HG03342 (cell line): ENCODE data around the gene CUL5.

ENCODE experiments used
- ATAC-seq: cut with Tn5 transposase; IDR thresholded peaks from one replicate; pipeline ENCODE4 v1.9.1; 2021; ENCODE audit warnings: mild to moderate bottlenecking, moderate library complexity; ENCODE audit not compliant: unreplicated experiment

CUL5 gene

GRCh38 chr11:108008656-108009496, at the start of gene CUL5:
TSS of gene CUL5 (plus strand) at chr11:108008898. CDS start at chr11:108009349, 451 bp downstream.
- peak; percentile 86 for ATAC-seq

- no peak for ATAC-seq
These were observed 47.2 kb upstream of the CUL5 start for GRCh38 chr11:107961480-107961879.

GRCh38 chr11:107962181-107962580, 46.5 kb upstream of the CUL5 start:
- ATAC-seq: no peak

- ATAC-seq: no peak
These were observed 45.6 kb upstream of the CUL5 start for GRCh38 chr11:107963091-107963490.

- no peak for ATAC-seq
These were observed 39.5 kb upstream of the CUL5 start for GRCh38 chr11:107969219-107969618.

GRCh38 chr11:107970049-107970448, 38.6 kb upstream of the CUL5 start:
- ATAC-seq: no peak

- no peak for ATAC-seq
These were observed 35.1 kb upstream of the CUL5 start for GRCh38 chr11:107973641-107974040.

GRCh38 chr11:107988397-107989158, 20.1 kb upstream of the CUL5 start:
- ATAC-seq: no peak

GRCh38 chr11:107991868-107992414, 16.8 kb upstream of the CUL5 start:
- ATAC-seq: no peak

- no peak for ATAC-seq
These were observed 12.5 kb upstream of the CUL5 start for GRCh38 chr11:107996006-107996776.

GRCh38 chr11:107998761-107999160, 9.9 kb upstream of the CUL5 start:
- ATAC-seq: no peak

- ATAC-seq: peak; percentile 95
These were observed 8.8 kb upstream of the CUL5 start for GRCh38 chr11:107999759-108000455.

GRCh38 chr11:108002476-108002875, 6.2 kb upstream of the CUL5 start:
- no peak for ATAC-seq

GRCh38 chr11:108003623-108004022, 5.1 kb upstream of the CUL5 start:
- no peak for ATAC-seq

GRCh38 chr11:108007819-108008218, 879 bp upstream of the CUL5 start:
- no peak for ATAC-seq

- peak; percentile 10 for ATAC-seq
These were observed 1.0 kb downstream of the CUL5 start for GRCh38 chr11:108009497-108010370.

- no peak for ATAC-seq
These were observed 3.5 kb downstream of the CUL5 start for GRCh38 chr11:108012139-108012725.

GRCh38 chr11:108016647-108017046, 7.9 kb downstream of the CUL5 start:
- no peak for ATAC-seq

- ATAC-seq: no peak
These were observed 10.0 kb downstream of the CUL5 start for GRCh38 chr11:108018708-108019107.
